NCI-H2107 treated with DMSO at 0.1 percent for 48 hours (cell line): ENCODE data around the gene NOTCH3.

ENCODE experiments used
- DNase-seq: peaks from one replicate; lab custom pipeline; 2025; ENCODE audit not compliant: unreplicated experiment; lab: John Stamatoyannopoulos, UW

Gene NOTCH3

GRCh38 chr19:15196360-15197005 lies 4.3 kb downstream of the NOTCH3 start:
- no peak for DNase-seq

GRCh38 chr19:15195371-15196334 lies 5.1 kb downstream of the NOTCH3 start:
- DNase-seq: peak; percentile 44

- no peak for DNase-seq
Measured at GRCh38 chr19:15194938-15195337, 5.9 kb downstream of the NOTCH3 start.

- no peak for DNase-seq
Measured at GRCh38 chr19:15191982-15192381, 8.8 kb downstream of the NOTCH3 start.

GRCh38 chr19:15191514-15191913 lies 9.3 kb downstream of the NOTCH3 start:
- DNase-seq: no peak

GRCh38 chr19:15188851-15189250 lies 11.9 kb downstream of the NOTCH3 start:
- no peak for DNase-seq

GRCh38 chr19:15187026-15188007 lies 13.5 kb downstream of the NOTCH3 start:
- no peak for DNase-seq

- no peak for DNase-seq
Measured at GRCh38 chr19:15185188-15185587, 15.6 kb downstream of the NOTCH3 start.

- no peak for DNase-seq
Measured at GRCh38 chr19:15184776-15185175, 16.0 kb downstream of the NOTCH3 start.

GRCh38 chr19:15181394-15181793 lies 19.4 kb downstream of the NOTCH3 start:
- DNase-seq: peak; percentile 34

GRCh38 chr19:15180451-15181390 lies 20.1 kb downstream of the NOTCH3 start:
- DNase-seq: peak; percentile 52

- no peak for DNase-seq
Measured at GRCh38 chr19:15178629-15179308, 22.0 kb downstream of the NOTCH3 start.

GRCh38 chr19:15177269-15178116 lies 23.3 kb downstream of the NOTCH3 start:
- DNase-seq: peak; percentile 37

GRCh38 chr19:15175609-15176008 lies 25.2 kb downstream of the NOTCH3 start:
- DNase-seq: no peak

GRCh38 chr19:15173746-15174404 lies 26.9 kb downstream of the NOTCH3 start:
- DNase-seq: no peak

GRCh38 chr19:15170345-15170744 lies 30.4 kb downstream of the NOTCH3 start:
- DNase-seq: no peak

GRCh38 chr19:15169541-15170285 lies 31.1 kb downstream of the NOTCH3 start:
- no peak for DNase-seq
